Activated T-cell treated with anti-CD3 and anti-CD28 coated beads, Interleukin-2, amount 50 U/mL, for 24 hours (primary cell): ENCODE results near the gene SNTB2.

Source experiments
- DNase-seq: peaks from one replicate; pipeline ENCODE4 v3.0.0-alpha.2; 2020
- H3K27ac Mint-ChIP-seq: 2 replicates; pipeline ENCODE4 v1.8.0; 2020; ENCODE audit warnings: mild to moderate bottlenecking, mixed read lengths
- H3K27me3 Mint-ChIP-seq: 2 replicates; pipeline ENCODE4 v1.8.0; 2020; ENCODE audit warnings: mixed read lengths
- H3K36me3 Mint-ChIP-seq: 2 replicates; pipeline ENCODE4 v1.8.0; 2020; ENCODE audit warnings: low read depth, mixed read lengths
- H3K4me1 Mint-ChIP-seq: 2 replicates; pipeline ENCODE4 v1.8.0; 2020; ENCODE audit warnings: low read depth, mixed read lengths
- H3K4me3 Mint-ChIP-seq: 2 replicates; pipeline ENCODE4 v1.8.0; 2020; ENCODE audit warnings: mild to moderate bottlenecking, moderate library complexity, mixed read lengths
- H3K9me3 Mint-ChIP-seq: 2 replicates; pipeline ENCODE4 v1.8.0; 2020; ENCODE audit warnings: mixed read lengths

Gene SNTB2

DNA sequence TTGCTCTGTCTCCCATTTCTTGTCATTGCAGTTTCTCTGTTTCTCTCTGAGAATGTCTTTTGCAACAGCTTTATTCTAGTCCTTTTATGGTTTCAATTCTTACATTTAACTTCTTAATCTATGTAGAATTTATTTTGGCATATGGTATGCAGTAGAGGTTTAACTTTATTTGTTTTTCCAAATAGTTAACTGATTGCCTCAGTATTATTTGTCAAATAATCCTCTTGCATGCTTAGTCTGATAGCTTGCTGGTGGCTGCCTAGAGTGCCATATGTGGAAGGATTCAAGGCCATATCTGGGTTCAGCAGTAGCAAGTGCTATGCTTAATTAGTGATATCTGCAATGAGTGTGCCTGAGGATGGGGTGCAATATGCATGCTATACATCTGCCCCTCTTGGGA lies 6.9 kb downstream of the SNTB2 start:
- no peak overlapping the region for H3K4me3 Mint-ChIP-seq
- H3K27me3 Mint-ChIP-seq = no peaks in the 10 kb centered on the region
- peaks cover 44% of the 10 kb centered on the region for H3K4me1 Mint-ChIP-seq
- no peak overlapping the region for H3K27ac Mint-ChIP-seq
- peaks cover 4% of the 10 kb centered on the region for H3K36me3 Mint-ChIP-seq
- no peaks in the 10 kb centered on the region for H3K9me3 Mint-ChIP-seq
- DNase-seq = no peak

DNA sequence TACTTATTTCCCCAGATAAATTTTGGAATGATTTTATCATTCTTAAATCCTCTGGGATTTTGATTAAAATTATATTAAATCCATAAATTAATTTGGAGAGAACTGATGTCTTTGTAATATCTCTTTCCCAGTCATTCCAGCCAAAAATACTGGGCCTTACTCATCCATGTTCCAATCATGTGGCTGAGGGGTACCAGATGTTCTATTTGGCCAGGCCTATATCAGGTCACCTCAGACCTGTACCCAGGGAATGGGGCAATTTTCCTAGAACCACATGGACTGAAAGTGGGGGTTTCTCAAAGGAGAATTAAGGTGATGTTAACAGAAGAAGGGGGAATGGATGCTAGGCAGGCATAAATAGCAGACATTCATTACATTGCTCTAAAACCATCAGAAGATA lies 7.5 kb downstream of the SNTB2 start:
- no peaks in the 10 kb centered on the region for H3K27me3 Mint-ChIP-seq
- H3K36me3 Mint-ChIP-seq = peaks cover 4% of the 10 kb centered on the region
- no peak overlapping the region for H3K27ac Mint-ChIP-seq
- H3K9me3 Mint-ChIP-seq = no peaks in the 10 kb centered on the region
- DNase-seq = no peak
- H3K4me3 Mint-ChIP-seq = no peak overlapping the region
- H3K4me1 Mint-ChIP-seq = peaks cover 39% of the 10 kb centered on the region

- Mint-ChIP-seq H3K4me1 (peaks cover 34% of the 10 kb centered on the region), H3K36me3 (peaks cover 4% of the 10 kb centered on the region), H3K27ac (no peak overlapping the region), H3K4me3 (no peak overlapping the region), H3K9me3 (no peaks in the 10 kb centered on the region), H3K27me3 (no peaks in the 10 kb centered on the region)
- DNase-seq = no peak
These were observed 8.5 kb downstream of the SNTB2 start for GRCh38 chr16:69195369-69196029.

GRCh38 chr16:69197573-69197972 lies 10.6 kb downstream of the SNTB2 start:
- no peak overlapping the region for H3K27ac Mint-ChIP-seq

DNA sequence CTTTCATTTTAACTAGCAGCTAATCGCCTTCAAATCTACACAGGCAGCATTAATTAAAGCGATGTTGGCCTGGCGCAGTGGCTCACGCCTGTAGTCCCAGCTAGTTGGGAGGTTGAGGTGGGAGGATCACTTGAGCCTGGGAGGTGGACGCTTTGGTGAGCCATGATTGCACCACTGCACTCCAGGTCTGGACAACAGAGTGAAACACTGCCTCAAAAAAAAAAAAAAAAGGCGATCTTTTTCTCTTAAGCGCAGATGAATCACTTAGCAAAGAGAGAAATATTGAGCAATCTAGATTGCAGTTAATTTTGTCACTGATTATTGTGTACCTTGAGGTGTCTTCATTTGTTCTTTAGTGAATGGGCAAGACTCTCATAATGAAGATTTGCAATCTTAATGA lies 12.4 kb downstream of the SNTB2 start:
- Mint-ChIP-seq H3K27me3 (no peaks in the 10 kb centered on the region), H3K27ac (no peak overlapping the region), H3K9me3 (no peaks in the 10 kb centered on the region), H3K36me3 (no peaks in the 10 kb centered on the region), H3K4me3 (no peak overlapping the region), H3K4me1 (peaks cover 38% of the 10 kb centered on the region)
- DNase-seq = no peak

More at GRCh38 chr16:69197573-69197972, 10.6 kb downstream of the SNTB2 start:
- no peaks in the 10 kb centered on the region for H3K36me3 Mint-ChIP-seq
- no peaks in the 10 kb centered on the region for H3K9me3 Mint-ChIP-seq
- no peaks in the 10 kb centered on the region for H3K27me3 Mint-ChIP-seq
- H3K4me1 Mint-ChIP-seq = peaks cover 34% of the 10 kb centered on the region
- DNase-seq = no peak
- H3K4me3 Mint-ChIP-seq = no peak overlapping the region

- no peaks in the 10 kb centered on the region for H3K36me3 Mint-ChIP-seq
- no peak overlapping the region for H3K4me3 Mint-ChIP-seq
- peaks cover 49% of the 10 kb centered on the region for H3K4me1 Mint-ChIP-seq
- no peak for DNase-seq
- no peaks in the 10 kb centered on the region for H3K27me3 Mint-ChIP-seq
- H3K9me3 Mint-ChIP-seq = no peaks in the 10 kb centered on the region
- no peak overlapping the region for H3K27ac Mint-ChIP-seq
These were observed 14.3 kb downstream of the SNTB2 start for GRCh38 chr16:69201291-69201690.

DNA sequence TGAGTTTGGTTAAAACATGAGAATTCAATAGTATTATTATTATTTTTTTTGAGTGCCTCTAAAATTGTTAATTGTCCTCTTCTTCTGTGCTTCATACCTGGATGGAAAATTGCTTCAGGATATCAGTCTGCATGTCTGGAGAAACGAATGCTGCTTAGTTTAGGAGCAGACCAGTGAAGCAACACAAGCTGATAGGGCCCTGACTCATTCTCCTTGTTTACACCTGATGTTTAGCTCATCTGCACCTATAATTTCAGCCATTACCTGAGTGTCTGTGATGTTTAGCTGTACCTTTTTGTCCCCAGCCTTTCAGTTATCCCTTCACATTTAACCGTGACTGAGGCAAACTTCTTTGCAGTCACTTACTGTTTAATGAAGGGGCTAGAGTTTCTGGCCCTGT lies 14.8 kb downstream of the SNTB2 start:
- Mint-ChIP-seq H3K4me3 (no peak overlapping the region), H3K4me1 (peaks cover 46% of the 10 kb centered on the region), H3K27me3 (no peaks in the 10 kb centered on the region), H3K36me3 (no peaks in the 10 kb centered on the region), H3K9me3 (no peaks in the 10 kb centered on the region), H3K27ac (no peak overlapping the region)
- DNase-seq = no peak

- Mint-ChIP-seq H3K27ac (peak overlapping the region; percentile 86), H3K4me3 (peak overlapping the region; percentile 0), H3K36me3 (no peaks in the 10 kb centered on the region), H3K4me1 (peaks cover 38% of the 10 kb centered on the region), H3K9me3 (no peaks in the 10 kb centered on the region), H3K27me3 (no peaks in the 10 kb centered on the region)
- DNase-seq = no peak
These were observed 17.2 kb downstream of the SNTB2 start for GRCh38 chr16:69204172-69204571.

DNA sequence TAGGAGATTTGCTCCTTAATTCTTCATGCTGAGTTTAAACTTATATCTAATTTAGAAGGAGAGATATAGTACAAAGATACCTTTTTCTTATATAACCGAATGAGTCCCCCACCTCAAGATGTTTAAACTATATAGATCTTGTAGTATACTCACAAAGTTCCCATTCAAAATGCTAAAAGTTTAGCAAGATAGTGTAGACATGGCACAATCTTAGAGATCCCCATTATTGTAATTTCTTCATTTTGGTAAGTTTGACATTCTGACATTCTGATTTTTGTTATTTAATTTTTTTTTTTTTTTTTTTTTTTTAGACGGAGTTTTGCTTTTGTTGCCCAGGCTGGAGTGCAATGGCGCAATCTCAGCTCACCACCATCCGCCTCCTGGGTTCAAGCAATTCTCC lies 22.8 kb downstream of the SNTB2 start:
- Mint-ChIP-seq H3K4me1 (peaks cover 14% of the 10 kb centered on the region), H3K36me3 (no peaks in the 10 kb centered on the region), H3K27me3 (no peaks in the 10 kb centered on the region), H3K4me3 (no peak overlapping the region), H3K9me3 (no peaks in the 10 kb centered on the region), H3K27ac (no peak overlapping the region)
- no peak for DNase-seq

- Mint-ChIP-seq H3K36me3 (no peaks in the 10 kb centered on the region), H3K27me3 (no peaks in the 10 kb centered on the region), H3K9me3 (no peaks in the 10 kb centered on the region), H3K27ac (peak overlapping the region; percentile 37), H3K4me3 (no peak overlapping the region), H3K4me1 (peaks cover 17% of the 10 kb centered on the region)
- DNase-seq = no peak
These were observed 30.5 kb downstream of the SNTB2 start for GRCh38 chr16:69217433-69217832.

DNA sequence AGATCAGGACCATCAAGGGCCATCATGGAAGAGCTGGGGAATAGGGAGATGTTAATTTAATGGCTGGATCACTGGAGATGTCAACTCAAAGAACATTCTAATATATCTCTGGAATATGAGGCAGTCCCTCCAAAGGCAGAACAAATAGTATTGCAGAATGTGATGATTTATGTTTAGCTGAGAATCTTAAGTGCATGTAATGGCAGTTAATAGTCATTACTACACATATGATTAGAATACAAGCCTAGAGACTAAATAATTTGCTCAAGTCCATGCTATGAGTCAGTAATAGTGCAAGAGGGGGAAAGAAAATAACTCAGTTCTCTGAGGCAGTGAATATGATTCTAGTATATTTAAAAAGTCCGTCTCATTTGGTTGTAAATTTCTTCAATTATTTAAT lies 32.3 kb downstream of the SNTB2 start:
- H3K4me3 Mint-ChIP-seq = no peak overlapping the region
- H3K9me3 Mint-ChIP-seq = no peaks in the 10 kb centered on the region
- DNase-seq = no peak
- peaks cover 5% of the 10 kb centered on the region for H3K36me3 Mint-ChIP-seq
- no peak overlapping the region for H3K27ac Mint-ChIP-seq
- H3K27me3 Mint-ChIP-seq = no peaks in the 10 kb centered on the region
- peaks cover 22% of the 10 kb centered on the region for H3K4me1 Mint-ChIP-seq

GRCh38 chr16:69223882-69224281 lies 36.9 kb downstream of the SNTB2 start:
- Mint-ChIP-seq H3K9me3 (no peaks in the 10 kb centered on the region), H3K4me3 (no peak overlapping the region), H3K4me1 (peaks cover 8% of the 10 kb centered on the region), H3K27me3 (no peaks in the 10 kb centered on the region), H3K27ac (no peak overlapping the region), H3K36me3 (peaks cover 5% of the 10 kb centered on the region)
- no peak for DNase-seq

GRCh38 chr16:69225121-69225520 lies 38.2 kb downstream of the SNTB2 start:
- Mint-ChIP-seq H3K4me1 (peaks cover 6% of the 10 kb centered on the region), H3K36me3 (peaks cover 5% of the 10 kb centered on the region), H3K9me3 (no peaks in the 10 kb centered on the region), H3K27me3 (no peaks in the 10 kb centered on the region), H3K4me3 (no peak overlapping the region), H3K27ac (no peak overlapping the region)
- no peak for DNase-seq

GRCh38 chr16:69233124-69233523 lies 46.2 kb downstream of the SNTB2 start:
- peaks cover 1% of the 10 kb centered on the region for H3K36me3 Mint-ChIP-seq
- DNase-seq = no peak
- H3K4me1 Mint-ChIP-seq = no peaks in the 10 kb centered on the region
- no peaks in the 10 kb centered on the region for H3K27me3 Mint-ChIP-seq
- no peak overlapping the region for H3K4me3 Mint-ChIP-seq
- H3K27ac Mint-ChIP-seq = no peak overlapping the region
- no peaks in the 10 kb centered on the region for H3K9me3 Mint-ChIP-seq

DNA sequence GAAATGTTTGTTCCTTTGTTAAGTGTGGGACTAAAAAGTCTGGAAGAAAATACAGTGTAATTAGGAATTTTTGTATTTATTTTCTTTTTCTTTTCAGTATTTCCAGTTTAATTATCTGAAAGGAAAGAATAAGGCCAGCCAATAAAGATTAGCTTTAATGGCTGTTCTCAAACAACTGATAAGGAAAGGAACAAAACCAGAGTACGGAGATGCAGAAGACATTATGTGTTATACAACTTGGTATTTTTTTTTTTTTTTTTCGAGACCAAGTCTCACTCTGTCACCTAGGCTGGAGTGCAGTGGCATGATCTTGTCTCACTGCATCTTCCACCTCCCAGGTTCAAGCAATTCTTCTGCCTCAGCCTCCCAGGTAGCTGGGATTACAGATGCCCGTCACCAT lies 47.5 kb downstream of the SNTB2 start:
- no peak for DNase-seq
- no peaks in the 10 kb centered on the region for H3K27me3 Mint-ChIP-seq
- no peak overlapping the region for H3K27ac Mint-ChIP-seq
- H3K9me3 Mint-ChIP-seq = no peaks in the 10 kb centered on the region
- H3K4me1 Mint-ChIP-seq = no peaks in the 10 kb centered on the region
- no peak overlapping the region for H3K4me3 Mint-ChIP-seq
- peaks cover 1% of the 10 kb centered on the region for H3K36me3 Mint-ChIP-seq

DNA sequence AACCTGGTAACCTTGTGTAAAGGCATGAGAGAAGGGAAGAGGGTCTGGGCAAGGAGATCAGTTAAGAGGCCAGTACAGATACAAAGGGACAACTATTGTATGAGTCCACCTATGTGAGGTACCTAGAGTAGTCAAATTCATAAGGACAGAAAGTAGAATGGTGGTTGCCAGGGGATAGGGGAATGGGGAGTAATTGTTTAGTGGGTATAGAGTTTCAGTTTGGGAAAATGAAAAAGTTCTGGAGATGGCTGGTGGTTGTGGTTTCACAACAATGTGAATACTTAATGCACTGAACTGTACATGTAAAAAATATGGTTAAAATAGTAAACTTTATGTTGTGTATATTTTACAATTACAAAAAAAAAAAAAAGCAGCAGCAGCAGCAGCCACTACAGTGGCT lies 49.4 kb downstream of the SNTB2 start:
- H3K27ac Mint-ChIP-seq = no peak overlapping the region
- H3K27me3 Mint-ChIP-seq = no peaks in the 10 kb centered on the region
- peaks cover 5% of the 10 kb centered on the region for H3K4me1 Mint-ChIP-seq
- no peak overlapping the region for H3K4me3 Mint-ChIP-seq
- no peaks in the 10 kb centered on the region for H3K36me3 Mint-ChIP-seq
- no peak for DNase-seq
- no peaks in the 10 kb centered on the region for H3K9me3 Mint-ChIP-seq
